HepG2 (cell line): ENCODE results near the gene C2orf80. TPM values are rescaled to one million over a fixed set of nuclear protein-coding genes. Genes with fewer than 3 reads are reported as not detected.
A peak's percentile ranks its signal among the peaks of the same experiment; 100 is the strongest.

ENCODE experiments used
- GATA4 ChIP-seq: sonication (generic); IDR thresholded peaks from 2 replicates; pipeline ENCODE4 v1.6.1; 2016; ENCODE audit warnings: antibody characterized with exemption, low read depth, borderline replicate concordance
- MAZ ChIP-seq, 2 experiments: sonication (generic) in 1 of 2; formaldehyde crosslinking in 1 of 2; IDR thresholded peaks; 2 replicates each; pipeline versions ENCODE4 v1.5.0 to v1.6.1; 2012 to 2020; ENCODE audit warnings: low read depth in 2 of 2, mild to moderate bottlenecking in 2 of 2, borderline replicate concordance in 1 of 2, improper control_type of control experiment in 1 of 2, low read length in 1 of 2, missing genetic modification reagents in 1 of 2, moderate library complexity in 1 of 2
- MBNL3 ChIP-seq: fragments of 250-450 bp; sonication (Bioruptor Pico); conservative IDR thresholded peaks from 2 replicates; pipeline ENCODE4 v1.8.0; 2022; ENCODE audit warnings: mild to moderate bottlenecking, inconsistent platforms
- NR0B2 ChIP-seq: sonication (generic); formaldehyde crosslinking; IDR thresholded peaks from 2 replicates; pipeline ENCODE4 v1.4.0; 2020; ENCODE audit warnings: mild to moderate bottlenecking, missing genetic modification reagents
- PCBP2 ChIP-seq: fragments of 200-400 bp; formaldehyde crosslinking; optimal IDR thresholded peaks from 2 replicates; pipeline ENCODE3; 2018; ENCODE audit warnings: low read length, low read depth; ENCODE audit not compliant: poor library complexity, severe bottlenecking
- POLR2AphosphoS2 ChIP-seq: IDR thresholded peaks from 2 replicates; pipeline ENCODE4 v1.6.1; 2011; ENCODE audit warnings: low read depth, low read length, improper control_type of control experiment
- TRIM24 ChIP-seq: sonication (generic); formaldehyde crosslinking; IDR thresholded peaks from 2 replicates; pipeline ENCODE4 v1.8.0; 2022; ENCODE audit warnings: mild to moderate bottlenecking, missing genetic modification reagents
- ZFYVE20 ChIP-seq: sonication (generic); formaldehyde crosslinking; IDR thresholded peaks from 2 replicates; pipeline ENCODE4 v1.8.0; 2023; ENCODE audit warnings: low read depth, mild to moderate bottlenecking, moderate library complexity, missing genetic modification reagents, borderline replicate concordance
- ZNF788 ChIP-seq: sonication (generic); formaldehyde crosslinking; IDR thresholded peaks from 2 replicates; pipeline ENCODE4 v1.5.0; 2020; ENCODE audit warnings: mild to moderate bottlenecking, missing genetic modification reagents, borderline replicate concordance
- ZSCAN20 ChIP-seq: sonication (generic); formaldehyde crosslinking; IDR thresholded peaks from 2 replicates; pipeline ENCODE4 v1.4.0; 2020; ENCODE audit warnings: missing genetic modification reagents, mild to moderate bottlenecking, borderline replicate concordance
- polyA plus RNA-seq, 8 experiments: library from polyadenylated mRNA; depleted of rRNA in 3 of 8; stranded (reverse) in 7 of 8; unstranded in 1 of 8; fragments of >200 nt; fragmentation: Illumina TruSeq in 4 of 8; extraction: Trizol in 4 of 8; gene quantifications; 2 replicates each; pipeline versions ENCODE4 v1.2.1 to v1.2.3, GENCODE V29; 2011 to 2016; ENCODE audit warnings: low read depth in 4 of 8, missing spikeins in 1 of 8, mixed read lengths in 1 of 8; ENCODE audit not compliant: insufficient read depth in 1 of 8
- total RNA-seq, 5 experiments: library from RNA; depleted of rRNA; stranded (reverse); fragments of >200 nt; fragmentation: Illumina TruSeq; extraction: Trizol; gene quantifications; 2 replicates each; pipeline ENCODE4 v1.2.3, GENCODE V29; 2016; ENCODE audit warnings: low read depth in 1 of 5
- TF ChIP-seq, protein P1 (sequence below): sonication (generic); formaldehyde crosslinking; IDR thresholded peaks from 2 replicates; pipeline ENCODE4 v1.5.1; 2020; ENCODE audit warnings: mild to moderate bottlenecking, missing genetic modification reagents, moderate library complexity
- TF ChIP-seq, protein P2 (sequence below): sonication (generic); formaldehyde crosslinking; IDR thresholded peaks from 2 replicates; pipeline ENCODE4 v1.9.0; 2021; ENCODE audit warnings: missing genetic modification reagents, borderline replicate concordance
- TF ChIP-seq, protein P3 (sequence below): sonication (generic); formaldehyde crosslinking; IDR thresholded peaks from 2 replicates; pipeline ENCODE4 v1.4.0; 2020; ENCODE audit warnings: missing genetic modification reagents, borderline replicate concordance
- TF ChIP-seq, protein P4 (sequence below): sonication (generic); formaldehyde crosslinking; IDR thresholded peaks from 2 replicates; pipeline ENCODE4 v1.5.1; 2020; ENCODE audit warnings: missing genetic modification reagents, mild to moderate bottlenecking, borderline replicate concordance

The C2orf80 gene
- total and polyA plus RNA-seq, 2 of the 13 experiments (the other 11 are each of a cell fraction or from before 2014, with no cell fraction given): not detected

DNA sequence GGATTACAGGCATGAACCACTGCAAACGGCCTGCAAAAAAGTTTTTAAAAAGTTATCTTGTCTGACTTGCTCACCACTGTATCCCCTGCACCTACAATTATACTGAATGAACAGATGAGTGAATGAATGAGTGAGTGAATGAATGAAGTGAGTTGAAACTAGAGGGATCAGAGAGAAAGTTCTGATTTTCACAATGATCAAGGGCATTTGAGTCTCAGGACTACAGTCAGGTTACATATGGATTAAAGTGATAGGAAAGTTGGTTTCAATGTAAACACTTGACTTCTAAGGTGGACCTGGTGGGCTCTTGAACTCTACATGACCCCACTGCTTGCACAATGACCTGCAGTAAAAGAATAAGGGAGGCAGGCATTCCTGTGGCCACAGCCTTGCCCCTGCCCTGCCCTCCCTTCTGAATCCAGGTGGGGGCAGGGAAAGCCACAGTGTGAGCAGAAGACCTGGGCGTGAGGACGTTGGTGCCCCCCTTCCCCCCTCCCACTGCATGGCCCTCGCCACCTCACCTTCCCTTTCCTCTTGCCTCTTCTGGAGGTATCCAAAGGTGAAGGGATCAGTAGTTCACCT lies 10.7 kb downstream of the C2orf80 start (continued):
- no peak for TF ChIP-seq NR0B2 (CRISPR knock-in tag)
- TF ChIP-seq, protein P1, sequence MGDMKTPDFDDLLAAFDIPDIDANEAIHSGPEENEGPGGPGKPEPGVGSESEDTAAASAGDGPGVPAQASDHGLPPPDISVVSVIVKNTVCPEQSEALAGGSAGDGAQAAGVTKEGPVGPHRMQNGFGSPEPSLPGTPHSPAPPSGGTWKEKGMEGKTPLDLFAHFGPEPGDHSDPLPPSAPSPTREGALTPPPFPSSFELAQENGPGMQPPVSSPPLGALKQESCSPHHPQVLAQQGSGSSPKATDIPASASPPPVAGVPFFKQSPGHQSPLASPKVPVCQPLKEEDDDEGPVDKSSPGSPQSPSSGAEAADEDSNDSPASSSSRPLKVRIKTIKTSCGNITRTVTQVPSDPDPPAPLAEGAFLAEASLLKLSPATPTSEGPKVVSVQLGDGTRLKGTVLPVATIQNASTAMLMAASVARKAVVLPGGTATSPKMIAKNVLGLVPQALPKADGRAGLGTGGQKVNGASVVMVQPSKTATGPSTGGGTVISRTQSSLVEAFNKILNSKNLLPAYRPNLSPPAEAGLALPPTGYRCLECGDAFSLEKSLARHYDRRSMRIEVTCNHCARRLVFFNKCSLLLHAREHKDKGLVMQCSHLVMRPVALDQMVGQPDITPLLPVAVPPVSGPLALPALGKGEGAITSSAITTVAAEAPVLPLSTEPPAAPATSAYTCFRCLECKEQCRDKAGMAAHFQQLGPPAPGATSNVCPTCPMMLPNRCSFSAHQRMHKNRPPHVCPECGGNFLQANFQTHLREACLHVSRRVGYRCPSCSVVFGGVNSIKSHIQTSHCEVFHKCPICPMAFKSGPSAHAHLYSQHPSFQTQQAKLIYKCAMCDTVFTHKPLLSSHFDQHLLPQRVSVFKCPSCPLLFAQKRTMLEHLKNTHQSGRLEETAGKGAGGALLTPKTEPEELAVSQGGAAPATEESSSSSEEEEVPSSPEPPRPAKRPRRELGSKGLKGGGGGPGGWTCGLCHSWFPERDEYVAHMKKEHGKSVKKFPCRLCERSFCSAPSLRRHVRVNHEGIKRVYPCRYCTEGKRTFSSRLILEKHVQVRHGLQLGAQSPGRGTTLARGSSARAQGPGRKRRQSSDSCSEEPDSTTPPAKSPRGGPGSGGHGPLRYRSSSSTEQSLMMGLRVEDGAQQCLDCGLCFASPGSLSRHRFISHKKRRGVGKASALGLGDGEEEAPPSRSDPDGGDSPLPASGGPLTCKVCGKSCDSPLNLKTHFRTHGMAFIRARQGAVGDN: peak; percentile 35
- TF ChIP-seq, protein P2, sequence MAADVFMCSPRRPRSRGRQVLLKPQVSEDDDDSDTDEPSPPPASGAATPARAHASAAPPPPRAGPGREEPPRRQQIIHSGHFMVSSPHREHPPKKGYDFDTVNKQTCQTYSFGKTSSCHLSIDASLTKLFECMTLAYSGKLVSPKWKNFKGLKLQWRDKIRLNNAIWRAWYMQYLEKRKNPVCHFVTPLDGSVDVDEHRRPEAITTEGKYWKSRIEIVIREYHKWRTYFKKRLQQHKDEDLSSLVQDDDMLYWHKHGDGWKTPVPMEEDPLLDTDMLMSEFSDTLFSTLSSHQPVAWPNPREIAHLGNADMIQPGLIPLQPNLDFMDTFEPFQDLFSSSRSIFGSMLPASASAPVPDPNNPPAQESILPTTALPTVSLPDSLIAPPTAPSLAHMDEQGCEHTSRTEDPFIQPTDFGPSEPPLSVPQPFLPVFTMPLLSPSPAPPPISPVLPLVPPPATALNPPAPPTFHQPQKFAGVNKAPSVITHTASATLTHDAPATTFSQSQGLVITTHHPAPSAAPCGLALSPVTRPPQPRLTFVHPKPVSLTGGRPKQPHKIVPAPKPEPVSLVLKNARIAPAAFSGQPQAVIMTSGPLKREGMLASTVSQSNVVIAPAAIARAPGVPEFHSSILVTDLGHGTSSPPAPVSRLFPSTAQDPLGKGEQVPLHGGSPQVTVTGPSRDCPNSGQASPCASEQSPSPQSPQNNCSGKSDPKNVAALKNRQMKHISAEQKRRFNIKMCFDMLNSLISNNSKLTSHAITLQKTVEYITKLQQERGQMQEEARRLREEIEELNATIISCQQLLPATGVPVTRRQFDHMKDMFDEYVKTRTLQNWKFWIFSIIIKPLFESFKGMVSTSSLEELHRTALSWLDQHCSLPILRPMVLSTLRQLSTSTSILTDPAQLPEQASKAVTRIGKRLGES: no peak
- TF ChIP-seq PCBP2: no peak
- TF ChIP-seq, protein P3, sequence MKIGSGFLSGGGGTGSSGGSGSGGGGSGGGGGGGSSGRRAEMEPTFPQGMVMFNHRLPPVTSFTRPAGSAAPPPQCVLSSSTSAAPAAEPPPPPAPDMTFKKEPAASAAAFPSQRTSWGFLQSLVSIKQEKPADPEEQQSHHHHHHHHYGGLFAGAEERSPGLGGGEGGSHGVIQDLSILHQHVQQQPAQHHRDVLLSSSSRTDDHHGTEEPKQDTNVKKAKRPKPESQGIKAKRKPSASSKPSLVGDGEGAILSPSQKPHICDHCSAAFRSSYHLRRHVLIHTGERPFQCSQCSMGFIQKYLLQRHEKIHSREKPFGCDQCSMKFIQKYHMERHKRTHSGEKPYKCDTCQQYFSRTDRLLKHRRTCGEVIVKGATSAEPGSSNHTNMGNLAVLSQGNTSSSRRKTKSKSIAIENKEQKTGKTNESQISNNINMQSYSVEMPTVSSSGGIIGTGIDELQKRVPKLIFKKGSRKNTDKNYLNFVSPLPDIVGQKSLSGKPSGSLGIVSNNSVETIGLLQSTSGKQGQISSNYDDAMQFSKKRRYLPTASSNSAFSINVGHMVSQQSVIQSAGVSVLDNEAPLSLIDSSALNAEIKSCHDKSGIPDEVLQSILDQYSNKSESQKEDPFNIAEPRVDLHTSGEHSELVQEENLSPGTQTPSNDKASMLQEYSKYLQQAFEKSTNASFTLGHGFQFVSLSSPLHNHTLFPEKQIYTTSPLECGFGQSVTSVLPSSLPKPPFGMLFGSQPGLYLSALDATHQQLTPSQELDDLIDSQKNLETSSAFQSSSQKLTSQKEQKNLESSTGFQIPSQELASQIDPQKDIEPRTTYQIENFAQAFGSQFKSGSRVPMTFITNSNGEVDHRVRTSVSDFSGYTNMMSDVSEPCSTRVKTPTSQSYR (CRISPR knock-in tag): peak; percentile 97
- no peak for TF ChIP-seq MAZ (IDR thresholded peaks at IDR 0.05; ENCODE audit: borderline replicate concordance, low read depth, low read length)
- no peak for TF ChIP-seq MAZ (CRISPR knock-in tag; IDR thresholded peaks at IDR 0.05; ENCODE audit: low read depth)
- TF ChIP-seq GATA4: no peak
- TF ChIP-seq, protein P4, sequence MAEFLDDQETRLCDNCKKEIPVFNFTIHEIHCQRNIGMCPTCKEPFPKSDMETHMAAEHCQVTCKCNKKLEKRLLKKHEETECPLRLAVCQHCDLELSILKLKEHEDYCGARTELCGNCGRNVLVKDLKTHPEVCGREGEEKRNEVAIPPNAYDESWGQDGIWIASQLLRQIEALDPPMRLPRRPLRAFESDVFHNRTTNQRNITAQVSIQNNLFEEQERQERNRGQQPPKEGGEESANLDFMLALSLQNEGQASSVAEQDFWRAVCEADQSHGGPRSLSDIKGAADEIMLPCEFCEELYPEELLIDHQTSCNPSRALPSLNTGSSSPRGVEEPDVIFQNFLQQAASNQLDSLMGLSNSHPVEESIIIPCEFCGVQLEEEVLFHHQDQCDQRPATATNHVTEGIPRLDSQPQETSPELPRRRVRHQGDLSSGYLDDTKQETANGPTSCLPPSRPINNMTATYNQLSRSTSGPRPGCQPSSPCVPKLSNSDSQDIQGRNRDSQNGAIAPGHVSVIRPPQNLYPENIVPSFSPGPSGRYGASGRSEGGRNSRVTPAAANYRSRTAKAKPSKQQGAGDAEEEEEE (CRISPR knock-in tag): no peak
- TF ChIP-seq MBNL3 (CRISPR knock-in tag): no peak
- no peak for TF ChIP-seq POLR2AphosphoS2
- no peak for TF ChIP-seq ZSCAN20
- TF ChIP-seq ZFYVE20 (CRISPR knock-in tag): no peak
- TF ChIP-seq ZNF788 (CRISPR knock-in tag): no peak
- TF ChIP-seq TRIM24: 0 out of 2 replicates have a peak, but pooled peaks have one; percentile 28
